Endothelial cell of umbilical vein (primary cell): ENCODE results near the gene RER1.

Experiments used
- EZH2 ChIP-seq: IDR thresholded peaks from 2 replicates; pipeline ENCODE4 v1.6.1; 2012; ENCODE audit warnings: borderline replicate concordance, low read depth, mild to moderate bottlenecking, moderate library complexity, low read length, inconsistent platforms; ENCODE audit not compliant: severe bottlenecking
- FOS ChIP-seq: IDR thresholded peaks from 2 replicates; pipeline ENCODE4 v1.6.1; 2011; ENCODE audit warnings: mild to moderate bottlenecking, low read length, moderate library complexity, borderline replicate concordance; ENCODE audit not compliant: insufficient read depth
- JUN ChIP-seq: IDR thresholded peaks from 2 replicates; pipeline ENCODE4 v1.6.1; 2011; ENCODE audit warnings: borderline replicate concordance, low read depth; ENCODE audit not compliant: insufficient read length, insufficient read depth
- POLR2A ChIP-seq: IDR thresholded peaks from 2 replicates; pipeline ENCODE4 v1.6.1; 2012; ENCODE audit warnings: low read depth, mild to moderate bottlenecking, control low read depth, low read length
- POLR2AphosphoS5 ChIP-seq: IDR thresholded peaks from 2 replicates; pipeline ENCODE4 v1.6.1; 2012; ENCODE audit warnings: low read depth, mild to moderate bottlenecking, control low read depth, low read length, moderate library complexity; ENCODE audit not compliant: insufficient read depth
- TF ChIP-seq, protein P1 (sequence below), 2 donors: IDR thresholded peaks; 1 replicate in 1 of 2; 2 replicates in 1 of 2; pipeline ENCODE4 v1.5.1; 2011; ENCODE audit warnings: low read length in 2 of 2, mild to moderate bottlenecking in 2 of 2, moderate library complexity in 2 of 2, control low read depth in 1 of 2, inconsistent platforms in 1 of 2, low read depth in 1 of 2; ENCODE audit not compliant: insufficient read depth in 1 of 2; ENCODE audit errors: extremely low read depth in 1 of 2
- TF ChIP-seq, protein P2 (sequence below): IDR thresholded peaks from 2 replicates; pipeline ENCODE4 v1.6.1; 2011; ENCODE audit not compliant: insufficient read depth, insufficient read length

DNA sequence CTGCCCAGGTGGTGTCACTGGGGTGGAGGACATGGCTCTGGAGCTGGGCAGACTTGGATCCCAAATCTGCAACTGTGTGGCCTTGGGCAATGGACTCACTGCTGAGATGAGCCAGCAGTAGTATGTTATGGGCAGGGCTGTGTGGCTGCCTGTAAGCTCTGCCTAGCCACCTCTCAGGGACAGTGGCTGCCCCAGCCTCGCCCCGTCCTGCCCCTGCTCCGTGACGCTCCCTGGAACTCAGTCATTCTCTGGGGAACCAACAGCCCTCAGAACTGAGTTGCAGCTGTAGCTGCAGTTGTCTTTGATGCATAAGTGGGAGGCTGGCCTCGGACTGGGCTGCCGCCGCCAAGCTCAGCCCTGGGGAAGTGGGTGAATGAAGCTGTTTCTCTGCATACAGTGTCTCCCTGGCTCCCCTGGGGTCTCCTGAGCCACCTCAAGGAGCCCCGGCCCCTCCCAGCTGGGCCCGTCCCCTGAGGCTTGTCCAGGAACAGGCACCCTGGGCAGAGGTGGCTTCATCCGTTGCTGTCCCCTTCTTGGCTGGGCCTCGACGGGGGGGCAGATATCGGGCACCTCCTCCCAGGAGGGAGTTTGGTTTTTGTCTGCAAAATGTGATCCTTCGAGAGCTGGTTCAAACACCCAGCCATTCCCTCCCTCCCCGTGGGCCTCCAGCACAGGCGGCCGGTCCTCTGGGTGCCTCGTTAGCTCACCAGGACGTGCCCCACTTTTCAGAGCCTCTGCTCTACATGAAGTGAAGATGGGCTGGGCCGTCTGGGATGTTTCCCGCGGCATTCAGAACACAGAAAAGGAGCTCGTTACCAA, 58.2 kb downstream of the RER1 start:
- TF ChIP-seq, protein P1, sequence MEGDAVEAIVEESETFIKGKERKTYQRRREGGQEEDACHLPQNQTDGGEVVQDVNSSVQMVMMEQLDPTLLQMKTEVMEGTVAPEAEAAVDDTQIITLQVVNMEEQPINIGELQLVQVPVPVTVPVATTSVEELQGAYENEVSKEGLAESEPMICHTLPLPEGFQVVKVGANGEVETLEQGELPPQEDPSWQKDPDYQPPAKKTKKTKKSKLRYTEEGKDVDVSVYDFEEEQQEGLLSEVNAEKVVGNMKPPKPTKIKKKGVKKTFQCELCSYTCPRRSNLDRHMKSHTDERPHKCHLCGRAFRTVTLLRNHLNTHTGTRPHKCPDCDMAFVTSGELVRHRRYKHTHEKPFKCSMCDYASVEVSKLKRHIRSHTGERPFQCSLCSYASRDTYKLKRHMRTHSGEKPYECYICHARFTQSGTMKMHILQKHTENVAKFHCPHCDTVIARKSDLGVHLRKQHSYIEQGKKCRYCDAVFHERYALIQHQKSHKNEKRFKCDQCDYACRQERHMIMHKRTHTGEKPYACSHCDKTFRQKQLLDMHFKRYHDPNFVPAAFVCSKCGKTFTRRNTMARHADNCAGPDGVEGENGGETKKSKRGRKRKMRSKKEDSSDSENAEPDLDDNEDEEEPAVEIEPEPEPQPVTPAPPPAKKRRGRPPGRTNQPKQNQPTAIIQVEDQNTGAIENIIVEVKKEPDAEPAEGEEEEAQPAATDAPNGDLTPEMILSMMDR (IDR thresholded peaks at IDR 0.05; ENCODE audit: extremely low read depth in 1 of 2, insufficient read depth in 1 of 2, low read depth in 1 of 2, low read length in 2 of 2), result no peak
- TF ChIP-seq POLR2AphosphoS5 (no peak), POLR2A (no peak), FOS (no peak), EZH2 (no peak), JUN (no peak)
- TF ChIP-seq, protein P2, sequence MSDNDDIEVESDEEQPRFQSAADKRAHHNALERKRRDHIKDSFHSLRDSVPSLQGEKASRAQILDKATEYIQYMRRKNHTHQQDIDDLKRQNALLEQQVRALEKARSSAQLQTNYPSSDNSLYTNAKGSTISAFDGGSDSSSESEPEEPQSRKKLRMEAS, result no peak
